Measurements from ENCODE around the gene STXBP1.

Gene STXBP1

DNA sequence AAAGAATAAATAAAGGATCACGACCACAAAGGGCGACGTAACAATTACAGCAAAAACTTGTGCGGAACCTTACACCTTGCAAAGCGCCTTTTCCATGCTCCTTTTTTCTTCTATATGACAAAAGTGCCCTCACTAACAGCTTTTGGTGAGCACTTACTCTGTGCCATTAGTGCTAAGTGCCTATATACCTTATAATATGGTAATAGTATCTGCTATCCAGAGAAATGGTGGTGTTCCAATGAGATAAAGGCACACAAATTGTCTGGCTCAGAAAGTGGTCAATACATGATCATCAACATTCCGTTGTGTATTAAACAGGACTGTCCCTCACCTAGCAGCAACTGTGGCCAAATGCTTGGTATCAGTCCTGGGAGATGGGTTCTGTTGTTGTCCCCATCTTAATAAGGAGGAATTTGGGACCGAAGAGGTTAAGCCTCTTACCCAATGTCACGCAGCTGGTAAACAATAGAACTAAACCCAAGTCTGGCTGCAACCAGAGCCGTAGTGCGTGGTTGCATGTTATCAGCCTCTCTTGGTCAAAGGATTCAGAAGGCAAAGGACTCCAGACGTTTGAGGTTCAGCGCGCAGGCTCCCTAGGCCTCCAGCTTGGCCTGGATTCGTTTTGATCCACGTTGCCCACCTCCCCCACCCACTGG, 123.6 kb downstream of the STXBP1 start:
- no peak for DNase-seq (ENCODE audit: low read depth)

GRCh38 chr9:127738666-127739065, 126.6 kb downstream of the STXBP1 start:
- no peak for DNase-seq (ENCODE audit: low read depth)

- DNase-seq (ENCODE audit: low read depth): no peak
Observed at GRCh38 chr9:127739614-127740330, 127.7 kb downstream of the STXBP1 start.

- no peak for DNase-seq (ENCODE audit: low read depth)
Observed at GRCh38 chr9:127741831-127742434, 129.9 kb downstream of the STXBP1 start.

Measured in stimulated activated CD8-positive, alpha-beta memory T cell treated with anti-CD3 and anti-CD28 coated beads, Interleukin-12 subunit alpha, Interleukin-12 subunit beta, amount 100 ng/mL, for 4 hours (primary cell).